Panc1 (cell line): ENCODE data around the gene ELOF1. TPM values are rescaled to one million over a fixed set of nuclear protein-coding genes. Genes with fewer than 3 reads are reported as not detected.
A peak's percentile ranks its signal among the peaks of the same experiment; 100 is the strongest.
"Not testable (repeated sequence)": the region's sequence is repeated elsewhere in the genome, so short reads cannot be mapped to it uniquely, and the experiment has no call there.

Experiments used
- ATAC-seq: fragments of 200-7000 bp; cut with Tn5 transposase; 2 replicates; pipeline ENCODE4 v1.9.1; 2020; ENCODE audit warnings: mild to moderate bottlenecking, moderate library complexity
- Bru-seq: library from RNA; stranded (reverse); fragments of 400-500 nt; gene quantifications from one replicate; lab custom pipeline; 2021; lab: Mats Ljungman, UMichigan
- BruChase-seq, 2 experiments: library from RNA; stranded (reverse); fragments of 400-500 nt; gene quantifications; one replicate each; lab custom pipeline; 2021; lab: Mats Ljungman, UMichigan
- BruUV-seq: library from RNA; stranded (reverse); fragments of 400-500 nt; replicated peaks from 2 replicates; lab custom pipeline; 2021; lab: Mats Ljungman, UMichigan
- CTCF ChIA-PET: fragments of 300-600 bp; sonication (Branson Sonifier 250); formaldehyde crosslinking; loops from one replicate; lab custom pipeline; 2022; ENCODE audit warnings: antibody characterized with exemption; lab: Charles Lee
- POLR2A ChIA-PET: fragments of 300-600 bp; sonication (Branson Sonifier 250); formaldehyde crosslinking; loops from one replicate; lab custom pipeline; 2022; ENCODE audit warnings: antibody characterized with exemption; lab: Charles Lee
- DNase-seq: peaks from one replicate; pipeline ENCODE4 v3.0.0-alpha.2; 2010; ENCODE audit warnings: low read depth, low spot score
- H3K27ac ChIP-seq: 2 replicates; pipeline ENCODE4 v1.5.1; 2011; ENCODE audit warnings: mild to moderate bottlenecking, low read length, inconsistent platforms
- H3K27me3 ChIP-seq: fragments of 200-500 bp; sonication (Bioruptor generic); 2 replicates; pipeline ENCODE4 v1.6.0; 2014; ENCODE audit warnings: low read length, inconsistent platforms; ENCODE audit not compliant: control insufficient read depth, insufficient read depth
- H3K36me3 ChIP-seq: fragments of 200-500 bp; sonication (Bioruptor generic); 2 replicates; pipeline ENCODE4 v1.5.1; 2014; ENCODE audit warnings: inconsistent platforms, mild to moderate bottlenecking, low read length, moderate library complexity; ENCODE audit not compliant: control insufficient read depth, insufficient read depth
- H3K4me1 ChIP-seq: 2 replicates; pipeline ENCODE4 v1.5.1; 2011; ENCODE audit warnings: inconsistent platforms, mild to moderate bottlenecking, low read length, moderate library complexity; ENCODE audit not compliant: control insufficient read depth, insufficient read depth
- H3K4me3 ChIP-seq, 2 experiments: 2 replicates each; pipeline ENCODE4 v1.5.1; 2011 to 2012; ENCODE audit warnings: low read depth in 2 of 2, low read length in 2 of 2, mild to moderate bottlenecking in 2 of 2, inconsistent platforms in 1 of 2, moderate library complexity in 1 of 2
- H3K9me3 ChIP-seq: fragments of 200-500 bp; sonication (Bioruptor generic); 2 replicates; pipeline ENCODE4 v1.5.1; 2014; ENCODE audit warnings: low read depth, mild to moderate bottlenecking, inconsistent platforms, low read length, moderate library complexity; ENCODE audit not compliant: control insufficient read depth, insufficient read depth
- CTCF ChIP-seq: fragments of 450-650 bp; IDR thresholded peaks from 2 replicates; pipeline ENCODE4 v1.5.1; 2017; ENCODE audit warnings: mild to moderate bottlenecking
- POLR2AphosphoS5 ChIP-seq: IDR thresholded peaks from 2 replicates; pipeline ENCODE4 v1.6.1; 2012; ENCODE audit warnings: mild to moderate bottlenecking, low read depth, low read length, moderate library complexity
- REST ChIP-seq, 2 experiments: IDR thresholded peaks; 2 replicates each; pipeline ENCODE4 v1.6.1; 2011 to 2012; ENCODE audit warnings: low read depth in 2 of 2, control low read depth in 1 of 2, low read length in 1 of 2, mild to moderate bottlenecking in 1 of 2, moderate library complexity in 1 of 2; ENCODE audit not compliant: insufficient read depth in 1 of 2
- SIN3A ChIP-seq: IDR thresholded peaks from 2 replicates; pipeline ENCODE4 v1.6.1; 2012; ENCODE audit warnings: low read depth, mild to moderate bottlenecking, low read length, moderate library complexity, borderline replicate concordance; ENCODE audit not compliant: insufficient read depth
- TCF7L2 ChIP-seq: IDR thresholded peaks from 2 replicates; pipeline ENCODE4 v1.6.1; 2011; ENCODE audit warnings: mild to moderate bottlenecking, low read depth, low read length, inconsistent platforms
- in situ Hi-C: cut with HindIII; loops from 2 replicates; pipeline ENCODE4 v1.10.0; 2016; ENCODE audit warnings: low sequenced_read_pairs, low pct_unique_long_range_greater_than_20kb
- intact Hi-C: fragments of 100-400 bp; cut with micrococcal nuclease; formaldehyde crosslinking; loops from one replicate; pipeline ENCODE4 v1.10.0; 2022; ENCODE audit not compliant: unreplicated experiment
- long read RNA-seq: library from polyadenylated mRNA; unstranded; transcript quantifications from one replicate; pipeline ENCODE4 v2.0.0, GENCODE V29; 2021; ENCODE audit not compliant: unreplicated experiment
- polyA plus RNA-seq: library from polyadenylated mRNA; unstranded; fragments of >200 nt; gene quantifications from one replicate; pipeline ENCODE4 v1.2.1, GENCODE V29; 2012; ENCODE audit warnings: missing spikeins; ENCODE audit not compliant: insufficient read length
- total RNA-seq: library from RNA; stranded (reverse); gene quantifications from one replicate; pipeline ENCODE4 v1.2.1, GENCODE V29; 2021; ENCODE audit not compliant: unreplicated experiment

Gene ELOF1
- 62.2 TPM for total RNA-seq
- 64.0 TPM for polyA plus RNA-seq
- Bru-seq, nascent RNA = percentile 69 among the genes with signal in this experiment
- percentile 78 among the genes with signal in this experiment for BruChase-seq, experiment 1, labeled RNA remaining after a 2-hour chase
- percentile 85 among the genes with signal in this experiment for BruChase-seq, experiment 2, labeled RNA remaining after a 6-hour chase
- long read RNA-seq, transcript ELOF1-201 (4 exons, 1,019 nt) = major isoform, 22 of 28 reads
- long read RNA-seq, partial matches to known transcripts = 1 of 28 reads
- long read RNA-seq, other reads (novel, unspliced or antisense) = 5 of 28 reads

GRCh38 chr19:11558881-11559828 lies at the start of gene ELOF1:
Gene ELOF1 (minus strand): TSS chr19:11559230. CDS start chr19:11554347, 4,883 bp downstream.
- POLR2A ChIA-PET = no interaction called here
- in situ Hi-C loops = loop anchor here (25.0 kb wide), 1 partner anchor 247 kb away; no protein-coding TSS in a partner anchor
- no peaks in the 10 kb centered on the region; the same call in 1 of the 2 replicates for H3K36me3 ChIP-seq
- H3K27me3 ChIP-seq = no peaks in the 10 kb centered on the region
- no peaks in the 10 kb centered on the region for H3K4me1 ChIP-seq
- DNase-seq (peak; percentile 82), ATAC-seq (peak; percentile 99)
- CTCF ChIA-PET = interaction anchor here (0.5 to 0.7 kb wide), 3 partner anchors 16 to 283 kb away, joined by 4 read pairs; no protein-coding TSS in a partner anchor
- TF ChIP-seq SIN3A = peak; percentile 89; the same call in 1 of the 2 replicates
- TF ChIP-seq TCF7L2 = no peak
- TF ChIP-seq REST (IDR thresholded peaks at IDR 0.05; ENCODE audit: insufficient read depth in 1 of 2, low read depth in 2 of 2, low read length in 1 of 2) = no peak
- peak; percentile 82 for TF ChIP-seq POLR2AphosphoS5
- peak within 1 kb of the TSS; percentile 77 to 80 for H3K4me3 ChIP-seq
- no peaks in the 10 kb centered on the region for H3K9me3 ChIP-seq
- H3K27ac ChIP-seq = peak within 1 kb of the TSS; percentile 93
- intact Hi-C loops = no loop called here
- BruUV-seq = TSS peak; percentile 99

- H3K27me3 ChIP-seq = no peaks in the 10 kb centered on the region
- H3K27ac ChIP-seq = no peak overlapping the region
- H3K9me3 ChIP-seq = peaks cover 12% of the 10 kb centered on the region; the same call in 1 of the 2 replicates
- H3K4me3 ChIP-seq = no peak overlapping the region
- no peaks in the 10 kb centered on the region for H3K4me1 ChIP-seq
- CTCF ChIA-PET = no interaction called here
- no peaks in the 10 kb centered on the region for H3K36me3 ChIP-seq
- no peak for DNase-seq
- no peak for ATAC-seq
- no TSS peak for BruUV-seq
- no peak for TF ChIP-seq SIN3A
- TF ChIP-seq POLR2AphosphoS5 = no peak
- no peak for TF ChIP-seq TCF7L2
- TF ChIP-seq REST (IDR thresholded peaks at IDR 0.05; ENCODE audit: insufficient read depth in 1 of 2, low read depth in 2 of 2, low read length in 1 of 2) = no peak
- TF ChIP-seq CTCF = no peak
- in situ Hi-C loops = no loop called here
- POLR2A ChIA-PET = no interaction called here
- intact Hi-C loops = no loop called here
Measured at GRCh38 chr19:11606484-11606883, 47.5 kb upstream of the ELOF1 start.

- H3K4me1 ChIP-seq, intact Hi-C loops, H3K4me3 ChIP-seq, in situ Hi-C loops, CTCF ChIA-PET, BruUV-seq, ATAC-seq, DNase-seq, H3K27ac ChIP-seq, H3K27me3 ChIP-seq, H3K36me3 ChIP-seq: not testable (repeated sequence)
- H3K9me3 ChIP-seq = peaks cover 12% of the 10 kb centered on the region; the same call in 1 of the 2 replicates
- POLR2A ChIA-PET = interaction anchor here (0.6 to 0.7 kb wide), 2 partner anchors 31 to 451 kb away, joined by 3 to 4 read pairs; no protein-coding TSS in a partner anchor
Measured at GRCh38 chr19:11599704-11600103, 40.7 kb upstream of the ELOF1 start.
